AG09319 (cell line): Measurements from ENCODE around the gene SLTM.
"Not testable (repeated sequence)": the region's sequence is repeated elsewhere in the genome, so short reads cannot be mapped to it uniquely, and the experiment has no call there.

Source experiments
- DNase-seq: peaks from one replicate; pipeline ENCODE4 v3.0.0-alpha.2; 2010; ENCODE audit warnings: low read depth; ENCODE audit errors: extremely low read depth
- TF ChIP-seq, protein P1 (sequence below): IDR thresholded peaks from 2 replicates; pipeline ENCODE4 v1.5.1; 2011; ENCODE audit warnings: low read depth, mild to moderate bottlenecking, inconsistent platforms, low read length, moderate library complexity

Gene SLTM

DNA sequence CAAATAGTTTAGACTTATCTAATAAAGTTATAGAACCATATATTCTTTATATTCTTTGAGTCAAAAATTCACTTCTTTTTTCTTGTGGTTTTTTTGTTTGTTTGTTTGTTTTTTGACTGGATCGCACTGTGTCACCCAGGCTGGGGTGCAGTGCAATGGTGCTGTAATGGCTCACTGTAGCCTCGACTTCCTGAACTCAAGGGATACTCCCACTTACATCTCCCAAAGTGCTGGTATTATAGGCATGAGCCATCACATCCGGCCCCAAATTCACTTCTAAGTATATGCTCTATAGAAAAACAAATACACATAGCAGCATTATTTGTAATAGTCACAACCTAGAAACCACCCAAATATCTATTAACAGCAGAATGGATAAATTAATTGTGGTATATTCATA, 13.7 kb upstream of the SLTM start:
- TF ChIP-seq, protein P1, sequence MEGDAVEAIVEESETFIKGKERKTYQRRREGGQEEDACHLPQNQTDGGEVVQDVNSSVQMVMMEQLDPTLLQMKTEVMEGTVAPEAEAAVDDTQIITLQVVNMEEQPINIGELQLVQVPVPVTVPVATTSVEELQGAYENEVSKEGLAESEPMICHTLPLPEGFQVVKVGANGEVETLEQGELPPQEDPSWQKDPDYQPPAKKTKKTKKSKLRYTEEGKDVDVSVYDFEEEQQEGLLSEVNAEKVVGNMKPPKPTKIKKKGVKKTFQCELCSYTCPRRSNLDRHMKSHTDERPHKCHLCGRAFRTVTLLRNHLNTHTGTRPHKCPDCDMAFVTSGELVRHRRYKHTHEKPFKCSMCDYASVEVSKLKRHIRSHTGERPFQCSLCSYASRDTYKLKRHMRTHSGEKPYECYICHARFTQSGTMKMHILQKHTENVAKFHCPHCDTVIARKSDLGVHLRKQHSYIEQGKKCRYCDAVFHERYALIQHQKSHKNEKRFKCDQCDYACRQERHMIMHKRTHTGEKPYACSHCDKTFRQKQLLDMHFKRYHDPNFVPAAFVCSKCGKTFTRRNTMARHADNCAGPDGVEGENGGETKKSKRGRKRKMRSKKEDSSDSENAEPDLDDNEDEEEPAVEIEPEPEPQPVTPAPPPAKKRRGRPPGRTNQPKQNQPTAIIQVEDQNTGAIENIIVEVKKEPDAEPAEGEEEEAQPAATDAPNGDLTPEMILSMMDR: no peak
- no peak for DNase-seq

DNA sequence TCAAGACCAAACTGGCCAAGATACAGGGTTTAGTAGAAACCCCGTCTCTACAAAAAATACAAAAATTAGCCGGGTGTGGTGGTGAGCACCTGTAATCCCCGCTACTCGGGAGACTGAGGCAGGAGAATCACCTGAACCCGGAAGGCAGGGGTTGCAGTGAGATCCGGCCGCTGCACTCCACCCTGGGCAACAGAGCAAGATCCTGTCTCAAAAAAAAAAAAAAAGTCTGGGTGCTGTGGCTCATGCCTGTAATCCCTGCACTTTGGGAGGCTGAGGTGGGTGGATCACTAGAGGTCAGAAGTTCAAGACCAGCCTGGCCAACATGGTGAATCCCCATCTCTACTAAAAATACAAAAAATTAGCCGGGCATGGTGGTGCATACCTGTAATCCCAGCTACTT, 1.5 kb upstream of the SLTM start:
- not testable (repeated sequence) for DNase-seq

DNA sequence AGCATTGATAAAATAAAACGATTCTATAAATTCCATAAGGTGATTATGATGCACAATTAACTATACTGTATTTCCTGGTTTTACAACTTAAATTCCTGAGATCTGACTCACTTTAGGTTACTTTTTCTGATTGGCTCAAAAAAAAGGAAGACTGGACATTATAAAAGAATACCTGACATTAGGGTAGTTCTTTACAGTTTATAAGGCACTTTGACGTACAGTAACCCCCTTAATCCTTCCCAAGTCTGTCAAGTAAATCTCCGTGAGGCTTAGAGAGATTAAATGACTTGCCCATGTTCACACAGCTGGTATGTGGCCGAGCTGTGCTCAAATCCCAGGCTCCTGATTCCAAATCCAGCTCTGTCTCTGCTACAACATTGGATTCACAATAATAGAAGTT, 1.0 kb upstream of the SLTM start:
- DNase-seq: no peak
- TF ChIP-seq, protein P1: no peak

DNA sequence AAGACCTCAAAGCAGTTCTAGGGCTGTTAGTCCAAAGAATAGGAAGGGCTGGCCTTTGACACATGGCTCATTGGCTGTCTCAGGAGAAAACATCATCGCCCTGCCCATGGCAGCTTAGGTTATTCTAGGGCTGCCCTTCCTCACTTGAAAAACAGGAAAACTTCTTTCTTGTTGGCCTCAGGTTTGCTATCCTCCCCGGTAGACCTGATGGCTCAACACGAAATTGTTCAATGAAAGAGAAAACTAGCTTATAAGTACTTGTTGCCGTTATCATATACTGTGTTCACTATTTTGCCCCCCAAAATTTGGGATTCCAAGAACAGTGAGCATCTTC, 602 bp upstream of the SLTM start:
- TF ChIP-seq, protein P1: no peak
- no peak for DNase-seq

DNA sequence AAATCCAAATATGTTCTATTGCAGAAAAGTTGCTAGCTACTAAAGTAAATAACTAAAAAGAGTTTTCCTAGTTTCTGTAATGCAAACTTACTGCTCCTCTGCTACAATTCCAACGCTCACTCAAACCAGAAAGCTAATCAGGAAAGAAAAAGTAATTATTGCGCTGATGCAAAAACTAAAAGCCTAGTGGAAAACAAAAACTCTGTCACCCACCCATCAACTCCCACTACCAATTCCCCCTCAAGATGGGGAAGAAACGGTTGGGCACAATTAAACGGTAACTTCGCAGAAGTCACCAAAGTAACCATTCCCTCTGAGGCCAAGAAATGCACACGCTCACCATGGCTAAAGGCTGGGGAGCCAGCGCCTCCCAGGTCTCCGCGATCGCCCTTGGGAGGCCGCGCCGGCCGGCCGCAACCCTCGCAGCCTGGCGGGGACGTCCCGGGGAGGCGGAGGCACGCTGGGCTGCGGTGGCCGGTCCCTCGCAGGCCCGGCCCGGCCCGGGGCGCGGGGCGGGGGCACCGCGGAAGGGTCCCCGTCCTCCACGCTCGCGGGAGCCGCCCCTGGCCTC, 684 bp downstream of the SLTM start:
- TF ChIP-seq, protein P1: no peak
- no peak for DNase-seq

DNA sequence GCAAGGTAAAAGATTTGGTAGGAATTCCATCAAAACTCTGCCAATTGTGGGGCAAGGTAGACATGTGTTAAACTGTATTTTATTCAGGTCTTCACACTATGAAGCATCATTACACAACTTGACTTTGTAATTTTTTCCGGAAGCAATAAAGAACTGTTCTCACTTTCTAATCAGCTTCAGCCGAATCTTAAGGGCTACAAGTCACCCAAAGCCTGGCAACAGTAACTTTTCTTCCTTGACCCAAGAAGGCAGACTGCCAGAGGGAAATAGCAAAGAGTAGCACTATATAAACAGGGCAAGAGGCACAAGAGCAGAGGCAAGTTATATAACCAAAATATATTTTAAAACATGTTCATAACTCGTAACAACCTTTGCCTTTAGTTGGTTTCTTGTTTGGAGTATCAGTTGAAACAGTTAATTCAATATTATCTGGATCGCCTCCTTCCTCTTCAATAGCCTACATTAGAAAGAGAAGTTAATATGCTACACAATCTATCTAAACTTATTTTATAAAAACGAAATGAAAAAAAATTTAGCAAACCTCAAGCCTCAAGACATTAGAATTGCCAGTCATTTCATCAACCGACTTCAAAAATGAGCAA, 1.4 kb downstream of the SLTM start:
- TF ChIP-seq, protein P1: no peak
- no peak for DNase-seq

DNA sequence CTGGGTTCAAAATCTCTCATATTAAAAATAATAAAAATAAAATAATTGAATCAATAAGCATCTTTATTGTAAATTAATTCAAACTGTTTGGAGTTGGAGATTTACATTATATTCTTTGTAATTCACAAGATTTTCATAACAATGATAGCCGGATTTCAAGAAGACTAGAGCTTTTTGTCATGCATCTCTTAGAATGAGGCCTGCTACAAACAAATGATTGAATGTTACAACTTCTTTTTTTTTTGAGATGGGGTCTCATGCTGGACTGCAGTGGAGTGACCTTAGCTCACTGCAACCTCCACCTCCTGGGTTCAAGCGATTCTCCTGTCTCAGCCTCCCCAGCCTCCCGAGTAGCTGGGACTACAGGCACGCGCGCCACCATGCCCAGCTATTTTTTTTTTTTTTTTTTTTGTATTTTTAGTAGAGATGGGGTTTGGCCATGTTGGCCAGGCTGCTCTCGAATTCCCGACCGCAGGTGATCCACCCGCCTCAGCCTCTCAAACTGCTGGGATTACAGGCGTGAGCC, 3.5 kb downstream of the SLTM start:
- TF ChIP-seq, protein P1: no peak
- no peak for DNase-seq

DNA sequence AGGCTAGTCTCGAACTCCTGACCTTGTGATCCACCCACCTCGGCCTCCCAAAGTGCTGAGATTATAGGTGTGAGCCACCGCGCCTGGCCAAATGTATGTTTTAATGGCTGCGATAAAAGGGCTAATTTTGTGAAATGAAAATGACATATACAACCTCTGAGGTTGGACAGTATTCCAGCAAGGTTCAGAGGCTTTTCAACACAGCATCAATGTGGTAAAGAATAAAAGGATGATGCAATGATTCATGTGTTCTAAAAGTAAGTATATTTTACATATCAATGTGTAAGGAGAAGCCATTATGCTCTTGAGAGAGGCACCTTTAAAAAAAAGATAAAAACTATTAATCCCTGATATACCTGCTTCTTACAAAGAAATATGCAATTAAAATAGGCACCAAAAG, 6.7 kb downstream of the SLTM start:
- TF ChIP-seq, protein P1: no peak
- DNase-seq: no peak
